ENCODE results near the gene NUBPL. TPM values are rescaled to one million over a fixed set of nuclear protein-coding genes. Genes with fewer than 3 reads are reported as not detected.
"Not testable (repeated sequence)": the region's sequence is repeated elsewhere in the genome, so short reads cannot be mapped to it uniquely, and the experiment has no call there.

Gene NUBPL
- total RNA-seq, 1 donor from 2014 or later: 11.0 TPM

DNA sequence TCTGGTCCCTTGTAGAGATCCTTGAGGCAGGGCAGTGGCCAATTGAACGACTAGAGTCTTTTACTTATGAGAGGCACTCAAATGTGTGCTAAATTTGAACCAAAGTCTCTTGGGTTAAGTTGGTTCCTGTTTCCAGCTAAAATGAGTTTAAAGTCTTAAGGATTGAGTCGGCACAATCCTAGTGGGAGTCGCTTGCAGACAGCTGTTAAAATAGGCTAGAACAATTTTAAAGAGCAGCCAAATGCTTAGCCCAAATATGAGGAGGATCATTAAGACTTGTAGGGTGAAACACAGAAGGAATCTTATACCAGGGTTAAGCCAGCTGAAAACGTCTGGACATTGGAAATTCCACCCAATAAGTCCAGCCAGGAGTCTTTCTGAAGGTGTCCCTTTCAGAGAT is 216.1 kb downstream of the NUBPL start:
- Histone ChIP-seq H3K4me1 (ENCODE audit: control insufficient read depth in 3 of 3, insufficient read depth in 3 of 3, low read length in 3 of 3) (no peaks in the 10 kb centered on the region), H3K4me3 (ENCODE audit: low read length in 3 of 3) (no peak overlapping the region), H3K27me3 (ENCODE audit: control insufficient read depth in 3 of 3, insufficient read depth in 3 of 3, low read length in 3 of 3) (no peaks in the 10 kb centered on the region), H3K9me3 (ENCODE audit: control insufficient read depth in 3 of 3, low read length in 3 of 3) (no peaks in the 10 kb centered on the region), H3K27ac (ENCODE audit: low read depth, low read length) (no peak overlapping the region), H3K9ac (ENCODE audit: low read depth in 1 of 3, low read length in 3 of 3) (no peak overlapping the region), H3K36me3 (ENCODE audit: control insufficient read depth in 3 of 3, insufficient read depth in 3 of 3, low read length in 3 of 3) (no peaks in the 10 kb centered on the region)

DNA sequence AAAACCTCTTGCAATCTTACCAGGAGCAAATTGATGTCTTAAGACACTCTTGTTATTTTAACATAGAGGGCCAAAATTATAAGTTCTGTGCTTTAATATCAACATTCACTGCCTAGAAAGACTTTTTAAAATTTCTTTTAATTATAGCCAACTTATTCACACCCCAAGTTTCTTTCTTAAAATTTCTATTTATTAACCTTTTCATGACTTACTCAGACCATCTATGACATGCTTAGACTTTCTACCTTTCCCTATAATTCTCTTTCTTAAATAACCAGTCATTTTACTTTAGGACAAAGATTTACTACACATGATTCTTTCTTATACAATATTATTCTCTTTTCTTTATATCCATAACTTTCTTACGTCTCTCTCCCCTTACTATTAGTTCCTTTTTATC is 220.4 kb downstream of the NUBPL start:
- no peak overlapping the region for H3K4me3 ChIP-seq (ENCODE audit: low read length in 3 of 3)
- no peaks in the 10 kb centered on the region for H3K4me1 ChIP-seq (ENCODE audit: control insufficient read depth in 3 of 3, insufficient read depth in 3 of 3, low read length in 3 of 3)
- H3K27ac ChIP-seq (ENCODE audit: low read depth, low read length): no peak overlapping the region

GRCh38 chr14:31785574-31785973 is 224.4 kb downstream of the NUBPL start:
- Histone ChIP-seq H3K9ac (ENCODE audit: low read depth in 1 of 3, low read length in 3 of 3) (no peak overlapping the region), H3K9me3 (ENCODE audit: control insufficient read depth in 3 of 3, low read length in 3 of 3) (no peaks in the 10 kb centered on the region), H3K4me3 (ENCODE audit: low read length in 3 of 3) (no peak overlapping the region), H3K4me1 (ENCODE audit: control insufficient read depth in 3 of 3, insufficient read depth in 3 of 3, low read length in 3 of 3) (no peaks in the 10 kb centered on the region), H3K27me3 (ENCODE audit: control insufficient read depth in 3 of 3, insufficient read depth in 3 of 3, low read length in 3 of 3) (no peaks in the 10 kb centered on the region), H3K27ac (ENCODE audit: low read depth, low read length) (no peak overlapping the region), H3K36me3 (ENCODE audit: control insufficient read depth in 3 of 3, insufficient read depth in 3 of 3, low read length in 3 of 3) (no peaks in the 10 kb centered on the region)

More for the DNA sequence above, 220.4 kb downstream of the NUBPL start:
- Histone ChIP-seq H3K36me3 (ENCODE audit: control insufficient read depth in 3 of 3, insufficient read depth in 3 of 3, low read length in 3 of 3) (no peaks in the 10 kb centered on the region), H3K9ac (ENCODE audit: low read depth in 1 of 3, low read length in 3 of 3) (no peak overlapping the region), H3K27me3 (ENCODE audit: control insufficient read depth in 3 of 3, insufficient read depth in 3 of 3, low read length in 3 of 3) (no peaks in the 10 kb centered on the region), H3K9me3 (ENCODE audit: control insufficient read depth in 3 of 3, low read length in 3 of 3) (no peaks in the 10 kb centered on the region)

- no peaks in the 10 kb centered on the region for H3K4me1 ChIP-seq (ENCODE audit: control insufficient read depth in 3 of 3, insufficient read depth in 3 of 3, low read length in 3 of 3)
- H3K9me3 ChIP-seq (ENCODE audit: control insufficient read depth in 3 of 3, low read length in 3 of 3): no peaks in the 10 kb centered on the region
- H3K4me3 ChIP-seq (ENCODE audit: low read length in 3 of 3): no peak overlapping the region
- H3K36me3 ChIP-seq (ENCODE audit: control insufficient read depth in 3 of 3, insufficient read depth in 3 of 3, low read length in 3 of 3): no peaks in the 10 kb centered on the region
- H3K27me3 ChIP-seq (ENCODE audit: control insufficient read depth in 3 of 3, insufficient read depth in 3 of 3, low read length in 3 of 3): no peaks in the 10 kb centered on the region
- H3K27ac ChIP-seq (ENCODE audit: low read depth, low read length): no peak overlapping the region
- no peak overlapping the region for H3K9ac ChIP-seq (ENCODE audit: low read depth in 1 of 3, low read length in 3 of 3)
Observed at GRCh38 chr14:31787377-31787776, 226.2 kb downstream of the NUBPL start.

DNA sequence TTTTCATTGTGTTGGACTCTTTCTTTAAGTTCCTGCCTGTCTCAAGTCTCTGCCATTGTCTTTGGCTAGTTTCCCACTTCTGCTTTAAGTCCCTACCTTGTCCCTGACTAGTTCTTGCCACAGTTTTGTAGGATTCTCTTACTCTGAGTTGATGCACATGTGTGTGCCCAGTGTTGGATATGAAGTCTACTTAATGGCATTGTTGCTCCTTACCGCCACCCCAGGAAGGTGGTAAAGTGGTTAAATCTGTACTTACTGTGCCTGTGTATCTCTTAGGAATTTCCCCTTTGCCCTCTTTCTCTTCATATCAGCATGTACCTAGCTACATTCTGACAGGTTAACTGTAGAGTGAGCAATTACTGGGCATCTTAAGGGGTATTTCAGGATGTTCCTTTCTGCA is 227.1 kb downstream of the NUBPL start:
- H3K4me3 ChIP-seq (ENCODE audit: low read length in 3 of 3): no peak overlapping the region

DNA sequence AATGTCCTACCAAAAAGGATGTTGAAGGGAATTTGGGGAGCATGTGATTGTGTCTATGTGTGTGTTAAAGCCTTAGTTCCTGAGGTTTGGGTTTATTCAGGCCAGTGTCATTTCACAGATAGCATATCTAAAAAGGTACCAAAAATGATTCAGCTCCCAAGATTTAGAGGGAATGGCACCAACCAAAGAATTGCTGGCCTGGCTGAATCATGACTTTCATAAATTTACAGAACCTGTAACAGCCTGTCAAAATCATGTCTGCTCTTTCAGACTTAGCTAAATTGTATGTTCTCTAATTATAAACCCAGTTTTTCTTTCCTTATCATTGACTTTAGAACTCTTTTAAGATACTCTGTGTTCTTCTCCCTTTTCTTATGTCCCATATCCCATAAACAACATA is 231.5 kb downstream of the NUBPL start:
- Histone ChIP-seq H3K9ac (ENCODE audit: low read depth in 1 of 3, low read length in 3 of 3) (no peak overlapping the region), H3K4me1 (ENCODE audit: control insufficient read depth in 3 of 3, insufficient read depth in 3 of 3, low read length in 3 of 3) (no peaks in the 10 kb centered on the region)

More for the DNA sequence above, 227.1 kb downstream of the NUBPL start:
- Histone ChIP-seq H3K27me3 (ENCODE audit: control insufficient read depth in 3 of 3, insufficient read depth in 3 of 3, low read length in 3 of 3) (no peaks in the 10 kb centered on the region), H3K36me3 (ENCODE audit: control insufficient read depth in 3 of 3, insufficient read depth in 3 of 3, low read length in 3 of 3) (no peaks in the 10 kb centered on the region), H3K9me3 (ENCODE audit: control insufficient read depth in 3 of 3, low read length in 3 of 3) (no peaks in the 10 kb centered on the region), H3K9ac (ENCODE audit: low read depth in 1 of 3, low read length in 3 of 3) (no peak overlapping the region), H3K4me1 (ENCODE audit: control insufficient read depth in 3 of 3, insufficient read depth in 3 of 3, low read length in 3 of 3) (no peaks in the 10 kb centered on the region), H3K27ac (ENCODE audit: low read depth, low read length) (no peak overlapping the region)

DNA sequence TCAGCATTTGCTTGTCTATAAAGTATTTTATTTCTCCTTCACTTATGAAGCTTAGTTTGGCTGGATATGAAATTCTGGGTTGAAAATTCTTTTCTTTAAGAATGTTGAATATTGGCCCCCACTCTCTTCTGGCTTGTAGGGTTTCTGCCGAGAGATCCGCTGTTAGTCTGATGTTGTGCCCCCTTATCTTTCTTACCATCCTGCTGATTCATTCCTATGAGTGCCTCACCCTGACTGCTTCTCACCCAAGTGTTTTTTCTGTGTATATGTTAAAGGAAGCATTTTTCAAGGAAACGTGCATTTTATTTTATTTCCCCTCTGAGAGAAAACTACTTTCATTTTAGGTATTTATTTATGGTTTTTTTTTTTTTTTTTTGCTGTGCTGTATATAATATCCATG is 236.7 kb downstream of the NUBPL start:
- H3K9me3 ChIP-seq (ENCODE audit: control insufficient read depth in 3 of 3, low read length in 3 of 3); H3K36me3 ChIP-seq (ENCODE audit: control insufficient read depth in 3 of 3, insufficient read depth in 3 of 3, low read length in 3 of 3); H3K27ac ChIP-seq (ENCODE audit: low read depth, low read length); H3K4me1 ChIP-seq (ENCODE audit: control insufficient read depth in 3 of 3, insufficient read depth in 3 of 3, low read length in 3 of 3); H3K9ac ChIP-seq (ENCODE audit: low read depth in 1 of 3, low read length in 3 of 3); H3K4me3 ChIP-seq (ENCODE audit: low read length in 3 of 3); H3K27me3 ChIP-seq (ENCODE audit: control insufficient read depth in 3 of 3, insufficient read depth in 3 of 3, low read length in 3 of 3): not testable (repeated sequence)

More for the DNA sequence above, 231.5 kb downstream of the NUBPL start:
- H3K36me3 ChIP-seq (ENCODE audit: control insufficient read depth in 3 of 3, insufficient read depth in 3 of 3, low read length in 3 of 3): no peaks in the 10 kb centered on the region
- H3K27me3 ChIP-seq (ENCODE audit: control insufficient read depth in 3 of 3, insufficient read depth in 3 of 3, low read length in 3 of 3): no peaks in the 10 kb centered on the region
- H3K27ac ChIP-seq (ENCODE audit: low read depth, low read length): no peak overlapping the region
- no peaks in the 10 kb centered on the region for H3K9me3 ChIP-seq (ENCODE audit: control insufficient read depth in 3 of 3, low read length in 3 of 3)
- no peak overlapping the region for H3K4me3 ChIP-seq (ENCODE audit: low read length in 3 of 3)

- H3K36me3 ChIP-seq (ENCODE audit: control insufficient read depth in 3 of 3, insufficient read depth in 3 of 3, low read length in 3 of 3): no peaks in the 10 kb centered on the region
- no peak overlapping the region for H3K27ac ChIP-seq (ENCODE audit: low read depth, low read length)
- no peaks in the 10 kb centered on the region for H3K4me1 ChIP-seq (ENCODE audit: control insufficient read depth in 3 of 3, insufficient read depth in 3 of 3, low read length in 3 of 3)
- H3K9me3 ChIP-seq (ENCODE audit: control insufficient read depth in 3 of 3, low read length in 3 of 3): no peaks in the 10 kb centered on the region
- H3K9ac ChIP-seq (ENCODE audit: low read depth in 1 of 3, low read length in 3 of 3): no peak overlapping the region
- H3K27me3 ChIP-seq (ENCODE audit: control insufficient read depth in 3 of 3, insufficient read depth in 3 of 3, low read length in 3 of 3): no peaks in the 10 kb centered on the region
- H3K4me3 ChIP-seq (ENCODE audit: low read length in 3 of 3): no peak overlapping the region
Observed at GRCh38 chr14:31802838-31803237, 241.6 kb downstream of the NUBPL start.

GRCh38 chr14:31806249-31806648 is 245.0 kb downstream of the NUBPL start:
- H3K36me3 ChIP-seq (ENCODE audit: control insufficient read depth in 3 of 3, insufficient read depth in 3 of 3, low read length in 3 of 3): no peaks in the 10 kb centered on the region
- H3K4me1 ChIP-seq (ENCODE audit: control insufficient read depth in 3 of 3, insufficient read depth in 3 of 3, low read length in 3 of 3): no peaks in the 10 kb centered on the region
- H3K9me3 ChIP-seq (ENCODE audit: control insufficient read depth in 3 of 3, low read length in 3 of 3): no peaks in the 10 kb centered on the region
- H3K9ac ChIP-seq (ENCODE audit: low read depth in 1 of 3, low read length in 3 of 3): no peak overlapping the region
- no peak overlapping the region for H3K4me3 ChIP-seq (ENCODE audit: low read length in 3 of 3)
- H3K27ac ChIP-seq (ENCODE audit: low read depth, low read length): no peak overlapping the region
- H3K27me3 ChIP-seq (ENCODE audit: control insufficient read depth in 3 of 3, insufficient read depth in 3 of 3, low read length in 3 of 3): no peaks in the 10 kb centered on the region

GRCh38 chr14:31811693-31812628 is 250.8 kb downstream of the NUBPL start:
- H3K4me3 ChIP-seq (ENCODE audit: low read length in 3 of 3); H3K9me3 ChIP-seq (ENCODE audit: control insufficient read depth in 3 of 3, low read length in 3 of 3); H3K27ac ChIP-seq (ENCODE audit: low read depth, low read length); H3K27me3 ChIP-seq (ENCODE audit: control insufficient read depth in 3 of 3, insufficient read depth in 3 of 3, low read length in 3 of 3); H3K36me3 ChIP-seq (ENCODE audit: control insufficient read depth in 3 of 3, insufficient read depth in 3 of 3, low read length in 3 of 3); H3K4me1 ChIP-seq (ENCODE audit: control insufficient read depth in 3 of 3, insufficient read depth in 3 of 3, low read length in 3 of 3); H3K9ac ChIP-seq (ENCODE audit: low read depth in 1 of 3, low read length in 3 of 3): not testable (repeated sequence)
